Activated CD4-positive, alpha-beta T cell treated with anti-CD3 and anti-CD28 coated beads, Interleukin-2, Interleukin-6, amounts not matched to agents 100 ng/mL and 50 ng/mL, durations not matched to agents 16 hours and 8 hours (primary cell): ENCODE measurements around the gene SLC46A3.
A peak's percentile ranks its signal among the peaks of the same experiment; 100 is the strongest.
"Not testable (repeated sequence)": the region's sequence is repeated elsewhere in the genome, so short reads cannot be mapped to it uniquely, and the experiment has no call there.

Experiments
- DNase-seq: peaks from one replicate; pipeline ENCODE4 v3.0.0-alpha.2; 2020

The SLC46A3 gene

GRCh38 chr13:28729541-28729940, 10.8 kb upstream of the SLC46A3 start:
- no peak for DNase-seq

- DNase-seq, result no peak
These were observed 9.9 kb upstream of the SLC46A3 start for GRCh38 chr13:28728642-28729041.

- no peak for DNase-seq
These were observed 6.4 kb upstream of the SLC46A3 start for GRCh38 chr13:28725046-28725610.

DNA sequence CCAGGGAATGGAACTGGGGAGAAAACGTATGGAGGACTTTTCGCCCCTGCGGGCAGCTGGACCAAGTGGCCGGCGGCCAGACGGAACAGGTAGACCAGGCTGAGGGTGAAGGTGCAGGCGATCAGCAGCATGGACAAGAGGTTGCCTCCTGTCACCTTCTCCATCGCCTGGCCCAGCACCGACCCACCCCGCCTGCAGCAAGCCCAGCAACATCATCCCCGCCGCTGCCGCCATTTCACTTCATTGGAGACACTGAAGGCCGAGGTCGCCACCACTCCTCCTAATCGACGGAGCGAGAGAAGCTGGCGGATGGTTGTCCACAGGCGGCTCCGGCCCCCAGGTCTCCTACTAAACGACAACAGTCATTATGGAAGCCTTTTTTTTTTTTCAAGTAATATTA, 5.0 kb upstream of the SLC46A3 start:
- DNase-seq, result no peak

- no peak for DNase-seq
These were observed 671 bp upstream of the SLC46A3 start for GRCh38 chr13:28719227-28720055.

DNA sequence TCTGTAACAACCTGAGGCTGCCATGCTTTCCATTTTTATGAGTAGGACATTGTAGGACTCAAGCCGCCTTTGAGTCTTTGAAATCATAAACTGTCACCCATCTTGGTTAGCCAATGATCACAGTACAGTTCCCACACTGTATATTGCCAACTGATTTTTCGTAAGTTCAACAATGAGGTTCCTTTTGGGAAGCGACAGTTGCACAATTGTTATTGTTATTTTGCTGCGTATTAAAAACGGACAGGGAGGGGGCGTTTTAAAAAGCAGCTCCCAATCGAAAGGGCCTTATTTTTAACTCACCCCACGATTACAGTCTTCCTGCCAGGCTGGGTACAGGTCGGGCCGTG, 601 bp downstream of the SLC46A3 start:
- no peak for DNase-seq

DNA sequence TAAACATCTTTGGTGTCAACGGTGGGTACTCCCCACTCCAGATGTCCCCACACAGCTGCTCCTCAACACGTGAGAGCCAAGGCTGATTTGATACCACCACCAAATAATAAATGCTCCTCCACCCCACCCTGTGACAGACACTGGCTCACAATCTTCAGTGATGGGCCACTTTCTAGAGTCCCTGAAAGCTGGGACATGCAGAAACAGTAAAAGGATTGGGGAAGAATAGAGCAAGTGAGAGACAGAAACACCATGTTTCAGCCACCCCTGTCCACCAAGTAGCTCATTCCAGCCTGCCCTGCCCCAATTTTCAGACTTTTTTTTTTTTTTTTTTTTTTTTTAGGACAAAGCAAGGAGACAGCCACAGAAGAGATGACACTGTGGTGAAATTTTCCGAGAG, 1.6 kb downstream of the SLC46A3 start:
- DNase-seq, result no peak

DNA sequence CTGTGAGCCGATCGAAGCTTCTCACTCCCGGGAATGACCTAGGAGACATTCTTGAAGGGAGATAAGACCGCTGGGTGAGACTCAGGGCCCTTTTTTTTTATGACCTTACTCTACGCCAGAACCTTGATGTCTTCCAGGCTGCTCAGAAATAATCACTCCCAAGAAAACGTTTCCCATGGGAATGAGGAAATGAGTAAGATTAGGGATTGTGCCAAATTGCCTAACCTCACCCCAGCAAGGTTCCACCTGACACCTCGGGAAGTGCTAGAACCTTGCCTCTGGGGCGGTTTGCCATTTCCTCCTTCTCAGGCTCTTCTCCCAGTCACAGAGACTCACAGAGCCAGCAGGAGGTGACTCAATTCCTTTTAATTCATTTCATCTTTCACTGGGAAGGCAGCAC, 2.3 kb downstream of the SLC46A3 start:
- no peak for DNase-seq

DNA sequence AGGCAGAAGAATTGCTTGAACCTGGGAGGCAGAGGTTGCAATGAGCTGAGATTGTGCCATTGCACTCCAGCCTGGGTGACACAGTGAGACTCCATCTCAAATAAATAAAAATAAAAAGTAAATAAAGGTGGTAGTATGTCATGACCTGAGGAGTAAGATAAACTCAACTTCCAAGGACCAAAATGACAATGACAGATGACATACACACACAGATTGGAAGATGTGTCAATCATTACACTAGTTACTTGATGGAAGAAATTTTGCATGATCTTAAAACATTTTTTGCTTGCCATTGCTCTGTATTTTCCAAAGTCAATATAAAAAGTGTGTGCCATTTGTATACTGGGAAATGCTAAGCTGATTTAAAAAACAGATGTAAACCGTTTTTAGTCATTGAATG, 4.1 kb downstream of the SLC46A3 start:
- no peak for DNase-seq

DNA sequence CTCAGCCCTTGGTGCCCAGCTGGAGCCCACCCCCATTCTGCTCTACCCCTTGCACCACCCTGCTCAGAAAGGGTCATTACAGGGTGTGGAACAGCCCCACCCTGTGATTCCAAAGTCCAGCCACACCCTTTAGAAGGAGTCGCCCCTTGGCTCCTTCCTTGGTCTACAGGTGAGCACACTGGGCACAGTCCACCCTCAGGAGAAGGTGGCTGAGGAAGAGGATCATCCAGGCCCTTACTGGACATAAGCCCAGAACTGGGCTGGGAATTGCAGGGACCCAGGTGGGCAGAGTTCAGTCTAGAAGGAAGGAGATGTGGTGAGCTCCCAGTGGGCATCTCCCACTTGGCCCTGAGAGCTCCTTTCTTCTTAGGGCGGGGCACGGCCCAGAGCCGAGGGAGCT, 8.6 kb downstream of the SLC46A3 start:
- DNase-seq, result no peak

- DNase-seq, result peak; percentile 79
These were observed 10.9 kb downstream of the SLC46A3 start for GRCh38 chr13:28707629-28708427.

GRCh38 chr13:28705461-28706083, 13.2 kb downstream of the SLC46A3 start:
- no peak for DNase-seq

GRCh38 chr13:28704919-28705318, 13.9 kb downstream of the SLC46A3 start:
- no peak for DNase-seq

DNA sequence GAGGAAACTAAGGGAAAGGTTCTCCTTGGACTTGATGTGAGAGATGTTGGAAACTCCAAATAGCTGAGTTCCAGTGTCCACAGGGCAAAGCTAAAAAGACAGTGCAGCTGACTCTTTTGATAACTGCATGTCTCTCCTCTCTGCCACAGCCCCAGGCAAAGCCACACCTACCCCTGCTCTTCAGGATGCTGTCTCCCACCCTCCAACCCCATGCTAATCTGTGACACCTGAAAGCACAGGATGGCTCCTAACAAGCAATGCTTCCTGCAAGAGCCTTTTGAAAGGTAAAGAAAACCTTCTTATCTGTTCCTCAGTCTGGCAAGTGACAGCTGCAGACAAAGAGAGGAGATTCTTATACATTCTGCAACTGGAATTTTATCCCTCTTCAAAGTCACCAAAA, 14.5 kb downstream of the SLC46A3 start:
- no peak for DNase-seq

DNA sequence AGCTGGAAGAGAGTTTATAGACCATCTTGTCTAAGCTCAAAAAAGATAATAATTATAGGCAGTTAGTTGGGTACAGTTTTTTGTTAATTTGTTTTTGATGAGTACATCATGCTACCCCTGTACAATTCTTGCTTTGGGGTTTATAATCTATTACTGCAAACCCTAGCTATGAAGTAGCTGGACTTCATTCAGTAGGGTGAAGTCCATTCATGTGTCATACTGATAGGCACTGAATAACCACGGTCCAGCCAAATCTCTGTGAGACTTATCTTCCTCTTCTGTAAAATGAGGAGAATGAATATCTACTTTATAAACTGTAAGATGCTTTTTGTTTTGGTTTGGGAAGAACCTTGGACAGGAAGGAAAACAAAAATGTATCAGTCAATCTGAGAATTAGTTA, 19.5 kb downstream of the SLC46A3 start:
- DNase-seq, result no peak

- no peak for DNase-seq
These were observed 21.3 kb downstream of the SLC46A3 start for GRCh38 chr13:28697441-28697840.

- not testable (repeated sequence) for DNase-seq
These were observed 24.9 kb downstream of the SLC46A3 start for GRCh38 chr13:28693605-28694491.

- no peak for DNase-seq
These were observed 32.9 kb downstream of the SLC46A3 start for GRCh38 chr13:28685892-28686291.

DNA sequence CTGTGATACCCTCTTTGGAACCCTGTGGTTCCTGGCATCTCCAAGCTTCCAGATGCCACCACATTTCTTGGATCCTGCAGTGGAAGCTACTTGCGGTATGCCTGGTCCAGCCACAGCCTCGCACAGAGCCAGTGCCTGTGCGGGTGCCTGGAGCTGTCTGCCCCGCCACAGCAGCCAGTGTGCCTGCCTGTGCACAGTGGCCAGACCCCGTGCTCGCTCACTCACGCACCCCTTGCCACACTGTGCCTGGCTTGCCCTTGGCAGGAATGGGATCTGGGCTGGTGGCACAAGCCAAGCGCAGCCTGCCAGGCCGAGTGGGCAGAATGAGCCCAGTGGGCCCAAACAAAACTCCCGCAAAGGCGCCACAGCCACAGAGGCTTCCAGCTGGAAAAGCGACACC, 33.7 kb downstream of the SLC46A3 start:
- DNase-seq, result no peak

DNA sequence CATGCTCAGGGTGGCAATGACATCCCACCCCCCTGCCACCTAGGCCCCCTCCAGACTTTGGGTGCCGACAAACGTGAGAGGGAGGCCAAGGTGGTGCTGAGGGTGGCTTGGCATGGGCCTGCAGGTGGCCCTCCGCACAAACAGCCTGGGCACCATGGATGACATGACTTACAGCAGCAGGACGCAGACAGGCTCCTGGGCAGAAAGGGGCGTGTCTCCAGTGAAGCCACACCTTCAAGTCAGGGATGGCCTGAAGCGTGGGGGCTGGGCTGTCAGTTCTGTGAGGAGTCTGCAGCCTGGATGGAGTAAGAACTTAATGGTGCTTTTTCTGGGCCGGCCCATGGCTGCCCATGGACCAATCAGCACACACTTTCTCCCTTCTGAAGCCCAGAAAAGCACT, 34.5 kb downstream of the SLC46A3 start:
- DNase-seq, result no peak

DNA sequence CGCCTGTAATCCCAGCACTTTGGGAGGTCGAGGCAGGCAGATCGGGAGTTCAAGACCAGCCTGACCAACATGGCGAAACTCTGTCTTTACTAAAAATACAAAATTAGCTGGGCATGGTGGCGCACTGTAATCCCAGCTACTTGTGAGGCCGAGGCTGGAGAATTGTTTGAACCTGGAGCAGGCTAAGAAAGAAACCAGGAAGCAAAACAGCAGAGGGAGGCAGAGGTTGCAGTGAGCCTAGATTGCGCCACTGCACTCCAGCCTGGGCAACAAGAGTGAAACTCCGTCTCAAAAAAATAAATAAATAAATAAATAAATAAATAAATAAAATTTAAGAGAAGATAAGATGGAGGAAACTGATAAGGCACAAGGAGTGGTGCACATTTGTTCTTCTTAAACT, 35.6 kb downstream of the SLC46A3 start:
- not testable (repeated sequence) for DNase-seq

DNA sequence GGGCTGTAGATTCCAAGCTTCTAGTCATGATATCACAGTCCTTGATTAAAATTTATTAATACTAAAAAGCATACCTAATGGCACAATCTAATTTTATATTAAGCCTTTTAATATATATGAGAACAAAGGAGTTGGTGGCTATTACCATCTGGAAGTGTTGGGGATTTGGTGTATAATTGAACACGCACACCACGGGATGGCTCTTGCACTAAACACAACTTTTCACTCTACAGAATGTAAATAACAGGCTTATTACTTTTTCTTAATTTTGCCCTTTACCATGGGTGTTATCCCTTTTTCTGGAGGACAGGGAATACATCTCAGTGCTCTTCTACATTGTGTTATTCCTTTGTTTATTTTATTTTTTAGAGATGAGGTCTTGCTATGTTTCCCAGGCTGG, 38.2 kb downstream of the SLC46A3 start:
- DNase-seq, result no peak

- no peak for DNase-seq
These were observed 39.1 kb downstream of the SLC46A3 start for GRCh38 chr13:28679628-28680027.
